ENCODE data around the gene GGT6. TPM values are rescaled to one million over a fixed set of nuclear protein-coding genes. Genes with fewer than 3 reads are reported as not detected.

The GGT6 gene
- polyA plus RNA-seq, 1 of the 3 experiments (the other 2 are of a cell fraction): not detected

GRCh38 chr17:4548061-4548461 is 12.3 kb downstream of the GGT6 start (continued):
- TF ChIP-seq TAF1 (IDR thresholded peaks at IDR 0.05; ENCODE audit: borderline replicate concordance, low read depth, low read length) (no peak), SIN3A (IDR thresholded peaks at IDR 0.05; ENCODE audit: borderline replicate concordance, low read depth, low read length) (no peak)

- Histone ChIP-seq H3K4me1 (ENCODE audit: control insufficient read depth in 1 of 2, insufficient read depth in 2 of 2, low read depth in 1 of 2, low read length in 1 of 2) (no peaks in the 10 kb centered on the region), H4K20me1 (ENCODE audit: insufficient read depth) (no peaks in the 10 kb centered on the region), H3K4me3 (ENCODE audit: low read depth in 2 of 2, low read length in 1 of 2) (no peak overlapping the region), H3K27ac (ENCODE audit: low read depth in 2 of 2, low read length in 1 of 2) (no peak overlapping the region), H3K9ac (no peak overlapping the region), H3K79me2 (ENCODE audit: insufficient read depth) (peaks cover 5% of the 10 kb centered on the region; the same call in 1 of the 2 replicates), H3K36me3 (replicated peaks in 1 of 2; ENCODE audit: control insufficient read depth in 1 of 2, insufficient read depth in 2 of 2, low read length in 1 of 2) (peaks cover 18 to 84% of the 10 kb centered on the region in 2 experiments), H2AFZ (ENCODE audit: low read depth) (no peak overlapping the region), H3K9me3 (no peaks in the 10 kb centered on the region), H3K4me2 (no peak overlapping the region), H3F3A (replicated peaks; ENCODE audit: insufficient read depth) (no peaks in the 10 kb centered on the region), H3K9me2 (no peaks in the 10 kb centered on the region), H3K27me3 (ENCODE audit: insufficient read depth) (no peaks in the 10 kb centered on the region)
- ChIA-PET POLR2A (no interaction called here), CTCF (interaction anchor here (0.7 to 2.0 kb wide), 3 partner anchors 18 to 35 kb away, joined by 3 to 5 read pairs (median 4); no protein-coding TSS in a partner anchor)
- WGBS (ENCODE audit: low lambda C conversion rate): 94% methylated on average over 13 of the region's 17 CpGs
- DNase-seq: no peak
- TF ChIP-seq FOXM1 (IDR thresholded peaks at IDR 0.05; ENCODE audit: low read depth) (no peak), CHD2 (IDR thresholded peaks at IDR 0.05; ENCODE audit: low read length, partially characterized antibody) (no peak), IRF3 (IDR thresholded peaks at IDR 0.05; ENCODE audit: low read depth, low read length) (no peak)
Measured at GRCh38 chr17:4547118-4547906, 13.1 kb downstream of the GGT6 start.

- DNase-seq: no peak
- H3K36me3 ChIP-seq (replicated peaks in 1 of 2; ENCODE audit: control insufficient read depth in 1 of 2, insufficient read depth in 2 of 2, low read length in 1 of 2): peaks cover 9 to 85% of the 10 kb centered on the region in 2 experiments
- ChIA-PET POLR2A (no interaction called here), CTCF (interaction anchor here (1.2 to 1.7 kb wide), 2 partner anchors 10 to 125 kb away, joined by 3 to 4 read pairs; partner anchors contain the start of gene MYBBP1A)
- whole genome bisulfite sequencing (ENCODE audit: low lambda C conversion rate): 97% methylated on average over 14 of the region's 32 CpGs
- H3K4me1 ChIP-seq (ENCODE audit: control insufficient read depth in 1 of 2, insufficient read depth in 2 of 2, low read depth in 1 of 2, low read length in 1 of 2): no peaks in the 10 kb centered on the region
- no peak overlapping the region for H3K9ac ChIP-seq
- no peaks in the 10 kb centered on the region for H3K79me2 ChIP-seq (ENCODE audit: insufficient read depth)
- no peaks in the 10 kb centered on the region for H3K9me3 ChIP-seq
- H3K9me2 ChIP-seq: no peaks in the 10 kb centered on the region
- H2AFZ ChIP-seq (ENCODE audit: low read depth): no peak overlapping the region
- TF ChIP-seq TCF12 (IDR thresholded peaks at IDR 0.05) (no peak), CHD2 (IDR thresholded peaks at IDR 0.05; ENCODE audit: low read length, partially characterized antibody) (no peak), FOXJ3 (CRISPR knock-in tag; IDR thresholded peaks at IDR 0.05) (no peak), RCOR1 (IDR thresholded peaks at IDR 0.05; ENCODE audit: low read length) (no peak), PBX3 (IDR thresholded peaks at IDR 0.05) (no peak), GATA2 (CRISPR knock-in tag; IDR thresholded peaks at IDR 0.05) (no peak), RAD21 (IDR thresholded peaks at IDR 0.05; ENCODE audit: low read length) (no peak), NRF1 (IDR thresholded peaks at IDR 0.05; ENCODE audit: low read depth, low read length) (no peak), SIN3A (IDR thresholded peaks at IDR 0.05; ENCODE audit: borderline replicate concordance, low read depth, low read length) (no peak)
- no peaks in the 10 kb centered on the region for H4K20me1 ChIP-seq (ENCODE audit: insufficient read depth)
- H3K27me3 ChIP-seq (ENCODE audit: insufficient read depth): no peaks in the 10 kb centered on the region
- no peak overlapping the region for H3K4me2 ChIP-seq
- H3K4me3 ChIP-seq (ENCODE audit: low read depth in 2 of 2, low read length in 1 of 2): no peak overlapping the region
- H3K27ac ChIP-seq (ENCODE audit: low read depth in 2 of 2, low read length in 1 of 2): no peak overlapping the region
- H3F3A ChIP-seq (replicated peaks; ENCODE audit: insufficient read depth): no peaks in the 10 kb centered on the region
Measured at GRCh38 chr17:4545217-4545951, 15.0 kb downstream of the GGT6 start.

All from SK-N-SH (cell line).